NCI-H774 (cell line): ENCODE results near the gene NEB.

Source experiments
- DNase-seq: peaks from one replicate; lab custom pipeline; 2025; lab: John Stamatoyannopoulos, UW

The NEB gene

DNA sequence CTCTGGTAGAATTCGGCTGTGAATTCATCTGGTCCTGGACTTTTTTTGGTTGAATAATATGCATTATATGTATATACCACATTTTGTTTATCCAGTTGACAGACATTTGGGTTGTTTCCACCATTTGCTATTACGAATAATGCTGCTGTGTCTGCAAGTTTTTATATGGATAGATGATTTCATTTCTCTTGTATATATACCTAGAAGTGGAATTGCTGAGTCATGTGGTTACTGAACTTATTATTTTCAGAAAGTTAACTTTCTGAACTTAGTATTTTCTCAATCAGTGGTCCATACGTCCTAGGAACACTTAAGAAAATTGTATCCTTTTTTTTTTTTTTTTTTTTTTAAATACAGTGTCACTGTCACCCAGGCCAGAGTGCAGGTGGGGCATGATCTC is 261.3 kb downstream of the NEB start:
- no peak for DNase-seq

DNA sequence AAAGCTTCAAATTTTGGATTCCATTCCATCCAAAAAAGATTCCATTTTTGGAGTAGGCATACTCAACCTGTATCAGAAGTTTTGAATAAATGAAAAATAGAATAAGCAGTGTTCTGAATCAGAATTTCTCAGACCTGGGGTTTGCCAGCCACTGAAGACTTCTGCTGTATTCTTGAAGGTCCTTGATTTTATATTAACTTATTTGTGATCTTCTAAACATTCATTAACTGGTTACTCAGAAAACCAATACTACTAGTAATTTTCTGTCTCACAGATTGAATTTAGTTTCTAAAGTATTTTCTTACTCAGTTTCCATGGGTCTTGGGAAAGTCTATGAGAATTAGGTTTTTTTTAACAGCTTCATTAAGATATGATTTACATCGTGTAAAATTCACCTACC is 263.7 kb downstream of the NEB start:
- DNase-seq: no peak

DNA sequence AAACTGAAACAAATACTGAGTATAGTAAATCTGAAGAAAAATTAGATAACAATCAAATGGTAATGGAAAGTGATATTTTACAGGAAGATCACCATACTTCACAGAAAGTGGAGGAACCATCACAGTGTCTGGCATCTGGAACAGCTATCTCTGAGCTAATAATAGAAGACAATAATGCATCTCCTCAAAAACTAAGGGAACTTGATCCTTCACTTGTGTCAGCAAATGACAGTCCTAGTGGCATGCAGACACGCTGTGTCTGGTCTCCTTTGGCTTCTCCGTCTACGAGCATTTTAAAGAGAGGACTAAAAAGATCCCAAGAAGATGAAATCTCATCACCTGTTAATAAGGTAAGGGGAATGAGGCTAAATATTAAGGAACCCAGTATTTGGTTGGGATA is 268.5 kb downstream of the NEB start:
- no peak for DNase-seq

DNA sequence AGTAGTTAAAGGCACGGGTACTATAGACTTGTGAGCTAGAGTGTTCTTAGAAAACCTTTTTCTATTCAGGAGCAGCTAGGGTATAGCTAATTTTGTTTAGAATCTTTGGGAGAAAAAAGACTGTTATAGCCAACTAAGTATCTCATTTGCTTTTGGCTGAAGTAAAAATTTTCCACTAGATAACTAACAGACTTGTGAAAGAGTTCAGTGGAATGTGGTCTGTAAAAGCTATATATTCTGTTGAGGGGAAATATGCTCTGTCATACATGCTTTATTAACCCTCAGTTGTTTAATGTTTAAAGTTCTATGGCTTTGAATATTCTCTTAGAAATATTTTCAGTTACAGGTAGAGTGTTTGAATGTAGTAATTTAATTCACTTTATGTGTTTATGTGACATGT is 274.9 kb downstream of the NEB start:
- no peak for DNase-seq

DNA sequence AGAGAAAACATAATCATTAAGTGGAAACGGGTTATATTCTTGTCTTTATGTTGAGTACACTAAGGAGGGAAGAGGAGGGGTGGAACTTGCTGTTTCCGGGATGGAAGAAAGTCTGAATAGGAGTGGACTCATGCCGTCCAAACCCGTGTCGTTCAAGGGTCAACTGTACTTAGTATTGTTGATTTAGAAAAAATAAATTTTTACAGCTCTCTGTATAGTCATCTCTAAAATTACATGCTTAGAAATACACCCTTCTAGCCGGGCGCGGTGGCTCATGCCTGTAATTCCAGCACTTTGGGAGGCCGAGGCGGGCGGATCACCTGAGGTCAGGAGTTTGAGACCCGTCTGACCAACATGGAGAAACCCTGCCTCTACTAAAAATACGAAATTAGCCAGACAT is 295.1 kb downstream of the NEB start:
- no peak for DNase-seq

DNA sequence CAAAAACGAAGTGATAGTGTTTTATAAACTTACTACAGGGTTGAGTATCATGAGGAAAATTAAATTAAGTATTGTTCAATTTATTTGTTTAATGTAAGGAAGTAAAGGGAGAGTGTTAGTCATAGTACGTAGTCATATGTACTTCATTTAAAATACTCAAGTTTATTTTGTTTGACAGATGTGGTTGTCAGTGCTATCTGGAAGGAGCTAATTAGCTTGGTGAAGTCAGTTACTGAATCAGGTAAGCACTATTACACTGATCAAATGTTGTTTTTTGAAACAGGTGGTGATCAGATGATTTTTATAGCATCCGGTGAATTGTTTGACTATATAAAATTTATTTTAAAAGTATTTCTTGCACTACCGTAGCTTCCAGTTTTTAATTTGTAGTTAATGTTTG is 295.8 kb downstream of the NEB start:
- no peak for DNase-seq

DNA sequence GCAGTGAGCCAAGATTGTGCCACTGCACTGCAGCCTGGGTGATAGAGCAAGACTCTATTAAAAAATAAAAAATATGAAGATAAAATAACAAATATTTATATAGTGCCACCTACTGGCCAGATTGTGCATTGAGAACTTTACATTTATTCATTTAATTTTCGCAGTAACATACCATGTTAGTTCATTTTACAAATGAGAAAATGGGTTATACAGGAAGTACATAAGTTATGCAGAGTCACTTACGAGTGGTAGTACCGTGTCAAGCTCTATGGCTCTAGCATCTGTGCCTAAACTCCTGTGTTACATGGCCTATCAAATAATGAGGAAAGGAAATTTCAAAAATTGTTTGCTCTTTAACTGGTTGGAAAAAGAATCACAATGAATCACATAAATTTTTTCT is 296.6 kb downstream of the NEB start:
- DNase-seq: no peak
